Osteocyte (in vitro differentiated cells): Measurements from ENCODE around the gene ZSWIM3. TPM values are rescaled to one million over a fixed set of nuclear protein-coding genes. Genes with fewer than 3 reads are reported as not detected.
A peak's percentile ranks its signal among the peaks of the same experiment; 100 is the strongest.

Source experiments
- DNase-seq: peaks from one replicate; pipeline ENCODE4 v3.0.0; 2021; ENCODE audit warnings: mixed read lengths; ENCODE audit not compliant: unreplicated experiment; ENCODE audit errors: extremely low spot score
- H3K27ac Mint-ChIP-seq: one replicate; pipeline ENCODE4 v1.8.0; 2021; ENCODE audit warnings: mild to moderate bottlenecking, mixed read lengths; ENCODE audit not compliant: unreplicated experiment
- H3K27me3 Mint-ChIP-seq: one replicate; pipeline ENCODE4 v1.8.0; 2021; ENCODE audit warnings: mixed read lengths; ENCODE audit not compliant: unreplicated experiment
- H3K36me3 Mint-ChIP-seq: one replicate; pipeline ENCODE4 v1.8.0; 2021; ENCODE audit warnings: mixed read lengths; ENCODE audit not compliant: unreplicated experiment
- H3K4me1 Mint-ChIP-seq: one replicate; pipeline ENCODE4 v1.8.0; 2021; ENCODE audit warnings: mixed read lengths; ENCODE audit not compliant: unreplicated experiment
- H3K4me3 Mint-ChIP-seq: one replicate; pipeline ENCODE4 v1.8.0; 2021; ENCODE audit warnings: mild to moderate bottlenecking, moderate library complexity, mixed read lengths; ENCODE audit not compliant: unreplicated experiment
- H3K9me3 Mint-ChIP-seq: one replicate; pipeline ENCODE4 v1.8.0; 2021; ENCODE audit warnings: mixed read lengths; ENCODE audit not compliant: unreplicated experiment
- total RNA-seq: library from RNA; stranded (reverse); gene quantifications from 2 replicates; pipeline ENCODE4 v1.2.1, GENCODE V29; 2021
- TF ChIP-seq, protein P1 (sequence below): fragments of 200-600 bp; sonication (generic); IDR thresholded peaks from 2 replicates; pipeline ENCODE4 v1.5.0; 2021; ENCODE audit warnings: antibody characterized with exemption, mild to moderate bottlenecking, moderate library complexity

ZSWIM3 gene
- total RNA-seq, 1 donor from 2014 or later, result 3.9 TPM

DNA sequence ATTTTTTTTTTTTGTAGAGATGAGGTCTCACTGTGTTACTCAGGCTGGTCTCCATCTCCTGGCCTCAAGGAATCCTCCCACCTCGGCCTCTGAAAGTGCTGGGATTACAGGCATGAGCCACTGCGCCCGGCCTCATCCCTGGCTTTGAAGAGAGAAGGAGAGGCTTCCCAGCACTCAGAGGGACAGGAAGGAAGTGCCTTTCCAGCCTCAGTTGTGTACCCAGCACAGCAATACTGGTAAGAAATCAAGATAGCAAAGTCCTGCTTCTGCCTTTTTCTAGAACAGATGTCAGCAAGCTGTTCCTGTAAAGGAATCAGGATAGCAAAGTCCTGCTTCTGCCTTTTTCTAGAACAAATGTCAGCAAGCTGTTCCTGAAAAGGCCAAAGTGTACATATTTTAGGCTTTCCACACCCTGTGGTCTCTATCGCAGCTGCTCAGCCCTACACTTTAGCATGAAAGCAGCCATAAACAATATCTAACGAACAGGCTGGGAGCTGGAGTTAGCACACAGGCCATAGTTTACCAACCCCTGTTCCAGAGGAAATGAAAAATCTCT lies 60.8 kb downstream of the ZSWIM3 start:
- TF ChIP-seq, protein P1, sequence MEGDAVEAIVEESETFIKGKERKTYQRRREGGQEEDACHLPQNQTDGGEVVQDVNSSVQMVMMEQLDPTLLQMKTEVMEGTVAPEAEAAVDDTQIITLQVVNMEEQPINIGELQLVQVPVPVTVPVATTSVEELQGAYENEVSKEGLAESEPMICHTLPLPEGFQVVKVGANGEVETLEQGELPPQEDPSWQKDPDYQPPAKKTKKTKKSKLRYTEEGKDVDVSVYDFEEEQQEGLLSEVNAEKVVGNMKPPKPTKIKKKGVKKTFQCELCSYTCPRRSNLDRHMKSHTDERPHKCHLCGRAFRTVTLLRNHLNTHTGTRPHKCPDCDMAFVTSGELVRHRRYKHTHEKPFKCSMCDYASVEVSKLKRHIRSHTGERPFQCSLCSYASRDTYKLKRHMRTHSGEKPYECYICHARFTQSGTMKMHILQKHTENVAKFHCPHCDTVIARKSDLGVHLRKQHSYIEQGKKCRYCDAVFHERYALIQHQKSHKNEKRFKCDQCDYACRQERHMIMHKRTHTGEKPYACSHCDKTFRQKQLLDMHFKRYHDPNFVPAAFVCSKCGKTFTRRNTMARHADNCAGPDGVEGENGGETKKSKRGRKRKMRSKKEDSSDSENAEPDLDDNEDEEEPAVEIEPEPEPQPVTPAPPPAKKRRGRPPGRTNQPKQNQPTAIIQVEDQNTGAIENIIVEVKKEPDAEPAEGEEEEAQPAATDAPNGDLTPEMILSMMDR, result no peak

DNA sequence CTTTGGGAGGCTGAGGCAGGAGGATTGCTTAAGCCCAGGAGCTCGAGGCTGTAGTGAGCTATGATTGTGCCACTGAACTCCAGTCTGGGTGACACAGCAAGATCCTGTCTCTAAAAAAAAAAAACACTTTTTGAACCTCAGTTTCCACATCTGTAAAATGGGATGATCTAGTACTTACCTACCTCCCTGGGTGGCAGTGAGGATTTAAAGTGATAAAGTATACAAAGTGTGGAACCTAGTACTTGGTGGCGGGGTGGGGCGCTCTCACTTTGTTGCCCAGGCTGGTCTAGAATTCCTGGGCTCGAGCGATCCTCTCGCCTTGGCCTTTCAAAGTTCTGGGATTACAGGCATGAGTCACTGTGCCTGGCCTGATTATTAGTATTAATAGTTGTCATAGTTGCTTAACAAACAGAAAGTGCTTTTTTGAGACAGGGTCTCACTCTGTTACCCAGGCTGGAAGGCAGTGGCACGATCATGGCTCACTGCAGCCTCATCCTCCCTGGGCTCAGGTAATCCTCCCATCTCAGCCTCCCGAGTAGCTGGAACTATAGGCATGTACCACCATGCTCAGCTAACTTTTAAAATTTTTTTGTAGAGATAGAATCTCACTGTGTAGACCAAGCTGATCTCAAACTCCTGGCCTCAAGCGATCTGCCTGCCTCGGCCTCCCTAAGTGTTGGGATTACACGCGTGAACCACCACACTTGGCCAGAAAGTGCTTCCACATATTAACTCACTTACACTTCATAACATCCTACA lies 61.5 kb downstream of the ZSWIM3 start:
- H3K4me1 Mint-ChIP-seq, result peaks cover 53% of the 10 kb centered on the region
- no peaks in the 10 kb centered on the region for H3K36me3 Mint-ChIP-seq
- peak overlapping the region; percentile 85 for H3K27ac Mint-ChIP-seq
- DNase-seq, result no peak
- no peaks in the 10 kb centered on the region for H3K27me3 Mint-ChIP-seq
- TF ChIP-seq, protein P1, result no peak
- H3K4me3 Mint-ChIP-seq, result no peak overlapping the region
- H3K9me3 Mint-ChIP-seq, result no peaks in the 10 kb centered on the region

More for the DNA sequence above, 60.8 kb downstream of the ZSWIM3 start:
- H3K36me3 Mint-ChIP-seq, result no peaks in the 10 kb centered on the region
- no peaks in the 10 kb centered on the region for H3K27me3 Mint-ChIP-seq
- H3K9me3 Mint-ChIP-seq, result no peaks in the 10 kb centered on the region
- H3K27ac Mint-ChIP-seq, result peak overlapping the region; percentile 63
- H3K4me1 Mint-ChIP-seq, result peaks cover 53% of the 10 kb centered on the region
- no peak overlapping the region for H3K4me3 Mint-ChIP-seq
- DNase-seq, result no peak

DNA sequence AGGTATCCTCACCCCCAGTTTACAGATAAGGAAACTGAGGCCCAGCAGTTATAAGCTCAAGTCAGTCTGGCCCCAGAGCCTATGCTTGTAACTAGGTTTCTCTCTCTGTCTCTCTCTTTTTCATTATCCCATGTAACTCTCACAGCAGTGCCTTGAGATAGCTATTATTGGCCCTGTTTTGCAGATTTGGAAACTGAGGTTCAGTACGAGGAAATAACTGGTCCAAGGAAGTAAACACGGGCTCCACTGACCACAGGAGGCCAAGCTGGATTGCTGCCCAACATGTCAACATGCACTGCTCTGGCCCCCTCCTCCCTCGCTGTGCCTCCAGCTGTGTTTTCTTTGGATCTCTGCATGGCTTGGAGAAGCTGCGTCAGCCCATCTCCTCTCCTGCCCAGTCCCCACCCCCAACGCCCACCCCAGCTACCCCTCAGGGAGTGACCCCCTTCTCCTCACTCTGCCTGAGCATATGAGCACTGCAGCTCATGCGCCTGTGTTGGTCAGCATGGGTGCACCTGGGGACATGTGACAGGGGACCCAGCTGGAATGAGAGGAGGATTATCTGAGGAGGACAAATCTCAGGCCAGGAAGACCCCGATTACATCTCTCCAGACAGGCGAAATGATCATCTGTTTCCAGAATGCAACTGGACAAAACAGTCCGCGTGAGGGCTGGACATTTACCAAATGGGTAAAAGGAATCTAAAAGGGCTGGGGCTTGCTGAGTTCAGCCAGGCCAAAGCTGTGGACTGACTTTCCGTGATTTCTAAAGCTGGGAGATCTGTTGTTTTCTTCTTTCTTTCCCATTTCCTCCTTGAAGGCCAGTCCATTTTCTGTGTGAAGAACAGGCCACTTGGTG lies 62.4 kb downstream of the ZSWIM3 start:
- Mint-ChIP-seq H3K4me3 (peak overlapping the region; percentile 54), H3K36me3 (no peaks in the 10 kb centered on the region), H3K27ac (peak overlapping the region; percentile 85), H3K9me3 (no peaks in the 10 kb centered on the region), H3K4me1 (peaks cover 61% of the 10 kb centered on the region), H3K27me3 (no peaks in the 10 kb centered on the region)
- TF ChIP-seq, protein P1, result no peak
- DNase-seq, result peak; percentile 88

DNA sequence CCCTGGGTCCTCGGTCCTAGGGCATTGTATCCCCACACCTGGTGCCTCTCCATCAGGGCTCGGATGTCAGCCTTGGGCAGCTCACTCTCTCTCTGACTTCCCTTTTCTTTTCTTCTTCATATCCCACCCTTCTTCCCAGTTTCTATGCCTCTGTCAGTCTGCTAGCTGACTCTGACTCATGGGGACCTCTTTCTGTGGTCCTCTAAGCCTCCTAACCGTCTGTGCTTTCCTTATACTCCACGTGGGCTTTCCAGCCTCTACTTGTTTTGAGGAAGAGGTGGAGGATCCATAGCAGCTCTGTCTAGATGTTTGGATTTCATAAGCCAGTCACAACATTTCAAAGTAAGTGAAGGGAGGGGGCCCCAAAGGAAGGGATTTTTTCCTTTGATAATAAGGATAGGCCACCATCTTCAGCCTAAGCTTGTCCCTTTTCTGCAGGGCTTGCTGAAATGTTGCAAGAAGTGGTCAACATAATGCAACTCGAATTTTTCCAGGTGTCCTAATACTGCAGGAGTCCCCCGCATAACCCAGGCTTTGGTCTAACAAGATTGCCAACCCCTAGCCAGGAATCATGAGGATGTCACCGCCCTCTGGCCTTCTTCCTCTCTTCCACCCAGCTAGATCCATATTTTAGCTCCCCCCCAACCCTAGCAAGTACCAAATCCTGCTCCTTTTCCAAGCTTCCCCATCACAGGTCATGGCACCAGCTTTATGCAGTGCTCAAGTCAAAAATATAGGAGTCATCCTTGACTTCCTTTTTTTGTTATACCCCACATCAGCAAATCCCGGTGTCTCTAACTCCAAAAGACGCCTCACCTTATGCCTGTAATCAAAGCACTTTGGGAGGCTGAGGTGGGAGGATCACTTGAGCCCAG lies 63.3 kb downstream of the ZSWIM3 start:
- no peaks in the 10 kb centered on the region for H3K27me3 Mint-ChIP-seq
- peaks cover 70% of the 10 kb centered on the region for H3K4me1 Mint-ChIP-seq
- no peak for DNase-seq
- H3K9me3 Mint-ChIP-seq, result no peaks in the 10 kb centered on the region
- TF ChIP-seq, protein P1, result no peak
- H3K27ac Mint-ChIP-seq, result peak overlapping the region; percentile 85
- H3K36me3 Mint-ChIP-seq, result no peaks in the 10 kb centered on the region
- peak overlapping the region; percentile 54 for H3K4me3 Mint-ChIP-seq
